Glomerular visceral epithelial cell (primary cell): Measurements from ENCODE around the gene SLC2A10.

ENCODE experiments used
- DNase-seq: peaks from one replicate; pipeline ENCODE4 v3.0.0-alpha.2; 2016; ENCODE audit errors: extremely low spot score

Gene SLC2A10

DNA sequence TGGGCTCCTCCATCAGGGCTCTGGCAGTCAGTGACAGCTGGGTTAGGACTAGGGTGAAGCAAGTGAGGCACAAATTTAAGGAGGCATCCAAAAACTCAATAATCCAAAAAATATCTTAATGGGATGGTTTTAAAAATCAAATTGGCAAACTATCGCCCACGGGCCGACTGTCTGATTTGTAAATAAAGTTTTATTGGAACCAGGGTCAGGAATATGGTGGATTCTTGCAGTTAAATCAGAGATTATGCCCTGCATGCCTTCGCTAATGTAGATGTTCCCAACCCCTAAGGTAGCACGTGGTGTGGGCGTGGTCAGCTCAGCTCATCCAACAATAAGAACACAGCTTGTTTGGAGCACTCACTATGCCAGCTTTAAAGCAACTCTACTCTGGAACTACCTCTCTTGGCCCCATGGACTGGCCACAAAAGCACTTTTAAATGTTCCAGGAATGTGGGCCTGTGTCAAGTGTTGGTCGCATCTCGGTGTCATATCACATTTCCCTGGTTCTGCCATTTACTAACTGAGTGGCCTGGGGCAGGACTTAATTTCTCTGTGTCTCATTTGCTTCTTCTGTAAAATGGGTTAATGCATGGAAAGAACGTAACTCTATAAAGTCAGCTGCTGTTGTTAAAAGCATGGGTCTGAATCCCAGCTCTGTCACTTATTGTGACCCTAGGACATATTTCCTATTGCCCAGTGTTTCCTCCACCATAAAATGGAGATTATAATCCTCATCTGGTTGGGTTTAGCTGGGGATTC lies 27.2 kb upstream of the SLC2A10 start:
- DNase-seq: no peak

DNA sequence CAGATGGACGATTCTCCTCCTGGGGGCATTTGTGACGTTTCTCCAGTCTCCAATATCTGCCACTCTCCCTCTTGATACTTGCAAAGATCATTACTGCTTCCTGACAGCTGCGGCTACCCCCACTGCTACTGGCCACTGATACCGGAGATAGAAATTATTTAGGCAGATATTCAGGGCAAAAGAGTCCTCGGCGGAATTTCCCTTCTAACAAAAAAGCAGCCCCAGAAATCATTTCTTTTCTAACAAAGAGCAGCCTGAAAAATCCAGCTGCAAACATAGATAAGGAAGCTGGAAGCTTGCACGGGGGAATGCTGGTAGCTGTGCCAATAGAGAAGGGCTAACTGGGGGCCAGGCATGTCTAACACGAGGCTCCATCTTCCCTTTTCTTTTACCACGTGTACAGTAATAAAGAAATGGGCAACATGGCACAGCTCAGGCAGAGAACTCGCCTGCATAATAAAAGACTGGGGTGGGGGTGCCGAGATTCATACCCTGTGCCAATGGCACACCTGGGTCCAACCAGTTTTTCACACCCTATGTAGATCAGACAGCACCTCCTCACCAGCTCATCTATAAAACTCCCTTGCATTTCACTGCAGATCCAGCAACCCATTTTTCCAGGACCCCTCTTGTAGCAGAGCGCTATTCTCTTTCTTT lies 26.3 kb upstream of the SLC2A10 start:
- DNase-seq: no peak

DNA sequence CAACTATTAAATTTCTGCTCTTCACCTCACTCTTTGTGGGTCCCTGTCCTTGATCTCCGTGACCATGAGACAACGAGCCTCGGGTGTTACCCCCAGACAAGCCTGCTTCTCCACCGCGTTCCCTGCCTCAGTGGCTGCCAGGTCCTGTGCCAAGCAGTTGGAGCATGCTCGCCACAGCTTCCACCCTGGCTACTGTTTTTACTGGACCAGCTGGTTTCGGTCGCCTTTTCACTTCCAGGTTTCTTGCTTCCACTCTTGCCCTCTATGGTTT lies 25.8 kb upstream of the SLC2A10 start:
- DNase-seq: no peak

DNA sequence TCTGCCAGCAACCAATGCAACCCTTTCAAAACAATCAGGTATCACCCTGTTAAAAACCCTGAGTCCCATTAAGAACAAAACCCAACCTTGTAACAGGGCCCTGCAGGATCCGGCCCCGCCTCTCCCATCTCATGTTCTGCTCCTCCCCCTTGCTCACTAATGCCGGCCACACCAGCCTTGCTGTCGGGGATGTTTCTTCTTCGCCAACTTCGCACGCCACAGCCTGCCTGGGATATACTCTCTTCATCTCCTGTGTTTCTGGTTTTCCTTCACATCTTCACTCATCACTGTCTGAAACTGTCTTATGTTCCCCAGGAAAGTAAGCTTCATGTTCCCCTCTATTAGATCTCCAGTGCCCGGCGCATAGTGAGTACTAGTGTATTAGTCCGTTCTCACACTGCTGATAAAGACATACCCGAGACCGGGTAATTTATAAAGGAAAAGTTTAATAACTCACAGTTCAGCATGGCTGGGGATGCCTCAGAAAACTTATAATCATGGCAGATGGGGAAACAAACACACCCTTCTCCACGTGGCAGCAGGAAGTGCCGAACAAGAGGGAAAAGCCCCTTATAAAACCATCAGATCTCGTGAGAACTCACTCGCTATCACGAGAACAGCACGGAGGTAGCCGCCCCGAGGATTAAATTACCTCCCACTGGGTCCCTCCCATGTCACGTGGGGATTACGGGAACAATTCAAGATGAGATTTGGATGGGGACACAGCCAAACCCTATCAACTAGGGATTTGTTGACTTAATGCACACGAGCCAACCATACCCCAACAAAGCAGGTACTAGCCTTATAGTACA lies 25.3 kb upstream of the SLC2A10 start:
- DNase-seq: peak; percentile 25

DNA sequence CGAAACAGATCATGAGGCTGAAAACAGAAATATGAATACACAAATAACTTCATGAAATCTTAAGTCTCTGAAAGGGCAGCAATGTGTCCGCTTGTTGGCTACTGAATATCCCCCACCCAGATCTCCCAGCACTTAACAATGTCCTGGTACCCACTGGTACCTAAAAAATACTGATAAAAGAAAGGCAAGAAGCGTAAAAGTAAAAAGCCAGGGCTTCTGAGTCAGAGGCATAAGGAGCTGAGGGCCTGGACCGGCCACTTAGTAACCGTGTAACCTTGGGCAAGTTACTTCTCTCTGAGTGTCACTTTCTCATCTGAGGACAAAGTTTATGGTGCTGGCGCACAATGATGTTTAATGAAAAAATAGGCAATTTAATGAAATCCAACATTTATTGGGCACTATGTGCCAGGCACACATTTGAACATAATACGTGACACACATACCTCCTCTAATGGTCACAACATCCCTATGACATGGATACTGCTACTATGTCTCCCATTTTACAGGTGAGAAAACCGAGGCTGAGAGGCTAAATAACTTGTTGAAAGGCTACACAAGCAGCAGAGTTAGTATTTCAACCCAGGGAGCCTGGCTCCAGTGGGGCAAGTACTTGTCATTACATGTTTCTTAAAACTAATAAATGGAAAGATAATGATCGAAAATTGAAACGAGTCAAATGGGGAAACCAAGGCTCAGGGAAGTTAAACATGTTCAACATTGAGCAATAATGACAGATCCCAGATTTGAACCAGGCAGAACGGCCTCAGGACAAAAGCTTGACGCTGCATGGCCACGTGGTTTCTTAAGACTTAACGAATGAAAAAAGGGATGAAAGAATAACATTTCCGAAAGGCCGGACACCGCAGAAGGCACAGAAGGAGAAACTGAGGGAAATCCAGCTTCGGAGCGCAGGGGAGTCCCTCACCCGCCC lies 21.0 kb upstream of the SLC2A10 start:
- no peak for DNase-seq

DNA sequence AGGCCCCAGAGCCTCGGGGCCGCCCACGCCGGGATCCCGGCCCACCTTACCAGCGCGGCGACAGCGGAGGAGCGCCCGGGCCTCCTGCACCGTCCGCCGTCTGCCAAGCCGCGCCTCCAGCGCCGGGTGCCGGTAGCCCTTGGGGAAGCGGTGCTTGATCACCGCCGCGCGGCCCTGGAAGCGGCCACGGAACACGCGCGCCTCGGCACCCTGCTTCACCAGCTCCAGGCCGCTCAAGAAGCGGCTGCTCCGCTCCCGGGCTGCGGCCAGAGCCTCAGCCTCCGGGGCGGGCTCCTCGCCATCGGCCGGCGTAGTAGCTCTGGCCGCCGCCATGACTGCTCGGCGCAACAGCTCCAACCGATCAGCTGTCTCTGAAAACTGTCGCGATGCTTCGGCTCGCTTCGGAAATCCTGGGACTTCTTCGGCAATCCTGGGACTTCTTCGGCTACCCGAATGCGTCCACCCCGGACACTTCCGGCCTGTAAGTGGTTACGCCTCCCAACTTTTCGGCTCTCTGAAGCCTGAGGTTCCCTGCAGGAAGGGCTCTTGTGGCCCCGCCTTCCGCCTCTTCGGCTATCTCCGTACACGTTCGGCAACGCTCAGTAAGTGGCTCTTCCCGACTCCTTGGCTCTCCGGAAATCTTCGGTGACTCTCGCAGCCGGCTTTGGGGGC lies 20.2 kb upstream of the SLC2A10 start, which contains the start of gene TP53RK:
Gene TP53RK, minus strand, starts transcription at position 363 of the 672 bp plus-strand sequence. Its CDS starts 30 bp downstream, at position 333.
- DNase-seq: peak; percentile 100

DNA sequence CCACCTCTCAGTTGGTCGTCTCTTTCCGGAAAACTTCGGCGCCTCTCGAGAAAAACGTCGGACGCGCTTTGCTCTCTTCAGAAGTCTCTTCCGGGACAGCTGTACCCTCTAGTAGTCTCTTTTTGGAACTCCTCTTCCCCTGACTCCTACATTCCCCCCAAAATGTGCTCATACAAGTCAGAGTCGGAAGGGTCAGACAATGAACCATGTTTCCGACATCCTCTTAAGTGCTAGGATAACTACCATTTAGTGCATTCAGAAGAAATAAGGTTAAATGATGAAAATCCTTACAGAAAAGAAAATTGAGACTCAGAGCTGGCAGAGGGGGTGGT lies 19.7 kb upstream of the SLC2A10 start:
- DNase-seq: no peak

DNA sequence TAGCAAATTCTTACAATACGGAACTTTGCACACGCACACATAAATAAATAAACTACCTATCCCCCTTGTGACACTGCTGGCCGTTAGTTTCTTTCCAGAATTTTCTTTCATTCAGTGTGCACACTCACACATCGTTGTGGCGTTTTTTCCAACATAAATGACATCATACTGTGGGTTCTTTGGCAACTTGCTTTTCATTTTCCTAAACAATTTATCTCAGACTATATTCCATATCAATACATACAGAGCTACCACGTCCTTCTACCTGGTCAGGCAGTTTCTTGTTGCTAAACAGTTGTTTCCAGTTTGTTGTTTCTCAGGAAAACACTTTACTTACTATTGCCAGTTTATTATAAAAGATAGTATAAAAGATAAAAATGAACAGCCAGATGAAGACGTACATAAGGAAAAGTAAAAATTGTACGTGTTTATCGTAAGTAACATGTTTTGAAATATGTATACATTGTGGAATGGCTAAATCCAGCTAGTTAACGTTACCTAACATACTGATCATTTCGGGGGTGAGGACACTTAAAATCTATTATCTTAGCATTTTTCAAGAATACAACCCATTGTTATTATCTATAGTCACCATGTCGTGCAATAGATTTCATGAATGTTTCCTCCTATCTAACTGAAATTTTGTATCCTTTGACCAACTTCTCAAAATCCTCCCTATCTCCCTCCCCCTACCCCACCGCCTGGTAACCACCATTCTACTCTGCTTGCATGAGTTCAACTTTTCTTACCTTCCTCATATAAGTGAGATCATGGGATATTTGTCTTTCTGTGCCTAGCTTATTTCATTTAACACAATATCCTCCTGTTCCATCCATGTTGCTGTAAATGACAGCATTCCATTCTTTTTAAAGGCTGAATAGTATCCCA lies 19.0 kb upstream of the SLC2A10 start:
- DNase-seq: no peak

DNA sequence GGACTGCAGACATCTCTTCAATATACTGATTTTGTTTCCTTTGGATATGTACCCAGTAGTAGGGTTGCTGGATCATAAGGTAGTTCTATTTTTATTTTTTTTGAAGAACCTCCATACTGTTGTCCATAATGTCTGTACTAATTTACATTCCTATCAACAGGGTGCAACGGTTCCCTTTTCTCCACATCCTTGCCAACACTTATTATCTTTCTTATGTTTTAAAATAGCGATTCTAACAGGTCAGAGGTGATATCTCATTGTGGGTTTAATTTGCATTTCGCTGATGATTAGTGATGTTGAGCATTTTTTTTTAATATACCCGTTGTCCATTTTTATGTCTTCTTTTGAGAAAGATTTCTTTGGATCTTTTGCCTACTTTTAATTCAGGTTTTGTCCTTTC lies 18.3 kb upstream of the SLC2A10 start:
- DNase-seq: no peak

DNA sequence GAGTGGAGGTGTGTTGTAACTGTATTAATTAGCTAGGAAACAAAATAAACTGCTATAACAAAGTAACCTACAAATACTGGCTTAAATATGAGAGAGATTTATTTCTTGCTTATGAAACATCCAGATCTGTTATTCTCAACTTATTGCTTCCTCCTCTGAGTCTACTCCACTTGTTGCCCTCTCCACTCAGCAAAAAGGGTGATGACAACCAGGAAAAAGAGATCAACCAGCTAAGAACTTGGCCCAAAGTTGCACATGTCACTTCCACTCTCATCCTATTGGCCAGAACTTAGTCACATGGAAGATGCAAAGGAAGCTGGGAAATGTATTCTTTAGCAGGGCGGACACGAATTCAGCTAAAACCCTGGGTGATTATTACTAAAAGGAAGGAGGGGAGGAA lies 15.0 kb upstream of the SLC2A10 start:
- no peak for DNase-seq

DNA sequence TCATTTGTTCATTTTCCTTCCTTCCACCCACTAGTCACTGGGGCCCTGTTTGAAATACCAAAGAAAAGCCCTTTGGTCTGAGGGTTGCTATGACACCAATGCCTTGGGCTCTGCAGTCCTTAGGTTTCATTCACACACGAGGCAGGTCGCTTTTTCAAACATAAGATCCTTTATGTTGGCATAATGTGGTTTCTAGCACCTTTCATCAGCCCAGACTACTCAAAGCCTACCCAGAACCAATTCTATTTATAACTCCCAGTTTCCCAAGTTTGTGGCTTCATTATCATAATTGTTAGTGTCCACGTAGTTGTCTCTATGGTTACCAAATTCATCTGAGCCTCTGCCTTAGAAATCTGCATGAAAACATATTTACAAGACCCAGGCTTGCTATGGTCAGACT lies 13.6 kb upstream of the SLC2A10 start:
- no peak for DNase-seq

DNA sequence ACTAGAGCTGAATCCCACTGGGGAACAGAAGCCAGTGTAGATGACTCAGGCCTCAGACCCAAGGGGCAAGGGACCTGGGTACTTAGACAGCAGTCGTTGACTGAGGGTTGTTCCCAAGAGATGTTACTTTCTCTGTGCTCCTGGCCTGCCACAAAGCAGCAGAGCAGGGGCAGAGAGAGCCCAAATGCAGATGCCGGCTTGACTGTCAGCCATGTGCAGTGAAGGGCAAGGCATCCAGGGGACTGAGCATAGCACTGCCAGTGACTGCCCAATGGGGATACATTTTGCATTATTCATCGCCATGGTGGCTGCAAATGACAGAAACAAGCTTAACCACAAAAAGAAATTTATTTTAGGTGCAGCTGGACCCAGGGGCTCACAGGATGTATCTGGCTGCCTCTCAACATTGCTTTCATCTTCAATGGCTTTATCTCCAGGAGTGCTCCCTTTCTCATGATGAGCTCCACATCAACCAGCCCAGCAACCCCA lies 12.6 kb upstream of the SLC2A10 start:
- no peak for DNase-seq

DNA sequence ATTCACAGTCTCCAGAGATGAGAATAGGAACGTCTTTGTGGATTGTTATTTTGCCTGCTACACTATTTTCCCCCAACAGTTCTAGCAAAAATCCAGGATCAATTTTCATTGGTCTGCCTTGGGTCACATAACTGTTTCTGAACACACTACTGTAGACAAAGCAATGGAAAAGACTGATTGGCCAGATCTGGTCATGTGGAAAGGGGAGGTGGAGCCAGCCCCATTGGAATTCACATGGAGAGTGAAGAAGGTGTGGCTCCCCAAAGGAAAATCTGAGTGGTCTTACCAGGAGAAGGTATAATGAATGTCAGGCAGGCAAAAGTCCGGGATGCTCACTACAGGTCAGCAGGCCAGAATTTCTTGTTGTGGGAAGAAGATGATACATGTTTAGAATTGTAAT lies 10.7 kb upstream of the SLC2A10 start:
- DNase-seq: no peak

DNA sequence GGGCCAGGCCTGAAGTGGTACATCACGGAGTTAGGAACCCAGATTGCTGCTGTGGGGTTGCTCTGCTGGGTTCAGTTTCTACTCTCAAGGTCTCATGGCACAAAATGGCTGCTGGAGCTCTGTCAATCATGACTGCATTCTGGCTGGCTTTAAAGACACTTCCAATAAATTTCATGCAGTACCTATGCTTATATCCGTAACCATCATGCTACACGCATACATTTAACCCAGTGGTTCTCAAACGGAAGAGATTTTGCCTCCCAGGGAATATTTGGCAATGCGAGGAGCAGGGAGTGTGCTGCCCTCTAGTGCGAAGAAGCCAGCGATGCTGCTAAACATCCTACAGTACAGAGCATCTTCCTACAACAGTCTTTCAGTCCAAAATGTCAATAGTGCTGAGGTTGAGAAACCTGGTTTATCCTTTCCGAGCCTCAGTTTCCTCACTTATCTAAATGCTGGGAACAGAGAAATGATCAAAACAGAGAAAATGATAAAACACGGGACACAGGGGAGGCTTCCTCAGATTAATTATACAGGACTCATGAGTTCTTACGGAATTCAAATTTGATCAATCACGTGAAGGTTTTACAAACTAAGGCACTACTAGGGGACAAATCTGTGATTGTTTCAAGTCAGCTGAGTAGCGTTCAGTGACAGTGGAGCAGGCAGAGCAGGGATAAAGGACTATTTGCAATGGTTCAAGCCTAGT lies 9.6 kb upstream of the SLC2A10 start:
- DNase-seq: peak; percentile 32

DNA sequence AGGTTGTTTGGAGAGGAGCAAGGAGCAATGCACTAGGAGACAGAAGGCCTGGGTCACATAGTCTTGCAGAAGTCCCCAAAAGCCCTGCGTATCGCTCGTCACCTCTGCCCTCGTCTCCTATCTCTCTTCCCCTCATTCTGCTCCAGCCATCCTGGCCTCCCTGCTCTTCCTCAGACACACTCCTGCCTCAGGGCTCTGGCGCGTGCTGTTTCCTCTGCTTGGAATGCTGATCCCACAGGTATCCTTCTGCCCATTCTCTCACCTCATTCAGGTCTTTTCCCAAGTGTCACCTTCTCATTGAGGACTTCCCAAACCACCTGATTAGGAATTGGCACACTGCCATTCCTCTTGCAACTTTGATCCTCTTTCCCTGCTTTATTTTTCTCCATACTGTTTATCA lies 9.0 kb upstream of the SLC2A10 start:
- DNase-seq: no peak

DNA sequence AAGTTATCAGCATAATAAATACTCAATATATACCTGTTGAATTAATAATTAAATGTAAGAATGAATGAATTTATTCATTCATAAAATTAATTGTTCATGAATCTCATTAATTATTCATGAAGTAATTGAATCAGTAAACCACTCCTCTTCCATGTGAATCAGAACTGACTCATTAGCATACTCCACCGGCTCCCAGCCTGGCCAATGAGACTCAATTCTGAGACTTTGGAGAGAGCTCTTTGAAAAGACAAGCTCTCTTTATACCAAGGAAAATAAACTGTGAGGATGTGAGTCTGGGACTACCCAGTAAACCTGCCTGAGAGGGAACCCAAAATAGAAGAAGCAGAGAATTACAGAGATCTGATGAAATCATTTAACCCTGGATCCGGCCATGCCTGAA lies 8.4 kb upstream of the SLC2A10 start:
- no peak for DNase-seq

DNA sequence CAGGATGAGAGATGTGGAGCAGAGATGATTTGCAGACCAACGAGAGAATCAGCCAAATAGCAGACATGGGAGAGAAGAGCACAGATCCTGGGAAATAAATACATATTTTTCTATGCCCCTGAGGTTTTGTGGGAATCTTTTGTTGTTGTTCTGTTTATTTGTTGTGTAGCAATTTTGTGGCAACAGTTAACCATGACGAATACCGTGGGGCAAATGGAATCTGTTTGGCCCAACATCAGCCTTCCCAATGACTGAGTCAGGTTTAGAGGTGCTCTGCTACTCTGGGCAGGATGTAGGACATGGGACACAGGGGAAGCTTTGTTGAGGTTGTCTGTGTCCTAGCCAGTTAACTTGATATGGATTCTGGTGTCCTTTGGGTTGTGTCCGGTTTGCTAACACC lies 7.9 kb upstream of the SLC2A10 start:
- no peak for DNase-seq

DNA sequence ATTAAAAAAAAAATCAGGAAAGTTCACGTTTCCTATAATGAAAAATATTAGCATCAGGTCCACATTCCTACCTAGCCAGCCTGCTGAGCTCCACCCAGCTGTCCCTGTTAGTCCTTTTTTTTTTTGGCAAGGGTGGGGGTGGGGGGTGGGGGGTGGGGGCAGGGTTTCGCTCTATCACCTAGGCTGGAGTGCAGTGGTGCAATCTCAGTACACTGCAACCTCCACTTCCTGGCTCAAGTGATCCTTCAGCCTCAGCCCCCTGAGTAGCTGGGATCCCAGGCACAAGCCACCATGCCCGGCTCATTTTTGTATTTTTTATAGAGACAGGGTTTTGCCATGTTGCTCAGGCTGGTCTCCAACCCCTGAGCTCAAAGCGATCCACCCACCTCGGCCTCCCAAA lies 7.5 kb upstream of the SLC2A10 start:
- DNase-seq: no peak

DNA sequence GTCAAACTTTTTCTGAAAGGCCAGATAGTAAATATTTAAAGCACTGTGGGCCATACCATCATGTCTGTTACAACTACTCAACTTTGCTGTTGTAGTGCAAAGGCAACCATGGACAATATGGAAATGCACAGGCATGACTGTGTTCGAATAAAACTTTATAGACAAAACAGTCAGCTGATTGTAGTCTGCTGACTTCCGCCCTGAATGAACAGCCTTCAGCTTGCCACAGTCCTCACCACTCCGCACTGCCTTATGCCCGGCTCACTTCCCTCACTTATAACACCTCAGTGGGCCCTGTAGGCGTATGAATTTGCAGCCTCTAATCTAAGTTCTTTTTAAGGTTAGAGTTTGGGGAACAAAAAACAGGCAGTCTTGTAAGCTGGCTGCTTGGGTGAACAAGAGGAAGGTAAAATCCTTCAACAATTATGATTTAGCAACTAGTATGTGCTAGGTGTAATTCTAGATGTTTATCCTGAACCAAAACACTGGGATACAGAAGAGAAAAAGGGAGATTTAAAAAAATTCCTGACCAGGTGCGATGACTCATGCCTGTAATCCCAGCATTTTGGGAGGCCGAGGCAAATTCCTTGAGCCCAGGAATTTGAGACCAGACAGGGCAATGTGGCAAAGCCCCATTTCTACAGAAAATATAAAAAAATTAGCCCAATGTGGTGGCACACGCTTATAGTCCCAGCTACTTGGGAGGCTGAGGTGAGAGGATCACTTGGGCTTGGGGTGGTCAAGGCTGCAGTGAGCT lies 6.8 kb upstream of the SLC2A10 start:
- no peak for DNase-seq
